HG03108 (cell line): ENCODE data around the gene SLC6A9.

ENCODE experiments used
- ATAC-seq: cut with Tn5 transposase; IDR thresholded peaks from one replicate; pipeline ENCODE4 v1.9.1; 2021; ENCODE audit warnings: moderate library complexity; ENCODE audit not compliant: unreplicated experiment

The SLC6A9 gene

DNA sequence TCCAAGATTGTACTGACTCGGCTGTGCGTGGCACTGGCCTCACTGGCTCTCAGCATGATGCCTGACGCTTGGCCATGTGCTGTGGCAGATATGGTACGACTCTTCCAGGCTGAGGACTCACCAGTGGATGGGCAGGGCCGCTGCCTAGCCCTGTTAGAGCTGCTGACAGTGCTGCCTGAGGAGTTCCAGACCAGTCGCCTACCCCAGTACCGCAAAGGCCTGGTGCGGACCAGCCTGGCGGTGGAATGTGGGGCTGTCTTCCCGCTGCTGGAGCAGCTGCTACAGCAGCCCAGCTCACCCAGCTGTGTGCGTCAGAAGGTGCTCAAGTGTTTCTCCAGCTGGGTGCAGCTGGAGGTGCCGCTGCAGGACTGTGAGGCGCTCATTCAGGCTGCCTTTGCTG is 81.6 kb downstream of the SLC6A9 start:
- no peak for ATAC-seq

DNA sequence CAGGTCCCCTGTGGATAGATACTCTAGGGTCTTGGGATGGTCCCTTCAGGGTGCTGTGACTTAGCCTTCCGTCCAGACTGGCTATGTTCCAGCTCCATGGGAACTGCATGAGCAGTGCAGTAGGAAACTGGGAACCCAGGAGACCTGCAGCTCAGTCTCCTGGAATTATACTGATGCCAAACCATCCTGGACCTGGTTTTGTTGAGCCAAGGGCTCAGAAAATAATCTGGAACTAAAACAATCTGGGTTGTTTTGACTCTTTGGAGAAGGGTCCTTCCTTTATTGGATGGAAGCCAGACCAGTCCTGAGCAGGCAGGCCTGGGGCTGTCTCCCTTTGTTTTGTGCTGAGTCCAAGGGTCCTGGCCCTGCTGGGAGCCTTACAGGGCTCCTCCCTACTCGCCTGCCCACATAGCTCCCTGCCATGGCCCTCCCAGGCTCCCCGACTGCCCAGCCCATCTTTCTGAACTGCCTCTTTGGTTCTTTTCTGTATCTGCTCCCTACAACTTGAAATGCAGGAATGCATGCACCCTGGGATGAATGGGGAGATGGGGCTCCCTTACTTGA is 83.3 kb downstream of the SLC6A9 start:
- no peak for ATAC-seq

DNA sequence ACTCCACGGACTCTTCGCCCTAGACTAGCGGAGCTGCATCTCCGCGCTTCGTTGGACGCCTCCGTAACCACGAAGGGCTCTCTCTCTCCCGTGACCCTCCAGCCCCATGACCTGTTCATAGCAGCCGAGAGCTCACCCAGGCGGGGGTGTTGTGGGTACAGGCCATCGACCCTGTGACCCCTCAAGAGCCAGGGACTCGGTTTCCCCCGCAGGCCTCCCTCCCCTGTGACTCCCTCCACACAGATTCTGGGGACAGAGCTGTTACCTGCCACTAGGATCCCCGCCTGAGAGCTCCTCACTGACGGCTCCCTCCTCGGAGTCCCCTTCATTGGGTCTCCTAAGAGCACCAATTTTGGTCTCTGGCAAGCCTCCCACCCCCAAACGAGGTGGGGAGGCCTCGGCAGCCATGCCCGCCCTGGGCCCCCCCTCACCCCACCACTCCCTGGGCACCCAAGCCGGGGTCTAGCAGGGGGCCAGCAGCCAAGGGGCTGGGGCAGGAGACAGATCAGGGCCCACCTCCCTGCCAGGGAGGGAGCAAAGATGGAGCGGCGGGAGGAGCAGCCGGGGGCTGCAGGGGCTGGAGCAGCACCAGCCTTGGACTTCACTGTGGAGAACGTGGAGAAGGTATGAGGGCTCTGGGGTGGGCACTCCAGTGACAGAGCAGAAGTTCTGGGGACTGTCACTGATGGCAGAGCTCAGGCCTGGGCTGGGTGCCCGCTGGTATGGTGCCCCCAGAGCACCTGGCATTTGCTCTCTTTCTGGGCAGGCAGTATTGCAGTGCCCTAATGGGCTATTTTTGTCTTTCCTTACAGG is 84.0 kb downstream of the SLC6A9 start:
- no peak for ATAC-seq
